Astrocyte (in vitro differentiated cells and primary cell): Measurements from ENCODE around the gene QRFP. TPM values are rescaled to one million over a fixed set of nuclear protein-coding genes. Genes with fewer than 3 reads are reported as not detected.

ENCODE experiments used
- DNase-seq: peaks from one replicate; pipeline ENCODE4 v3.0.0-alpha.2; 2010; ENCODE audit warnings: low read depth
- FAIRE-seq: peaks from 2 replicates; lab custom pipeline; 2011; peaks lifted over from hg19 to GRCh38; lab: Jason Lieb, UNC
- H2AFZ ChIP-seq: 2 replicates; pipeline ENCODE4 v1.6.0; 2012; ENCODE audit warnings: low read depth, low read length, inconsistent platforms
- H3K27ac ChIP-seq: 2 replicates; pipeline ENCODE4 v1.5.1; 2011; ENCODE audit warnings: low read depth, low read length, inconsistent platforms
- H3K27me3 ChIP-seq: 2 replicates; pipeline ENCODE4 v1.6.0; 2011; ENCODE audit warnings: low read length, inconsistent platforms; ENCODE audit not compliant: insufficient read depth
- H3K36me3 ChIP-seq: 2 replicates; pipeline ENCODE4 v1.5.1; 2011; ENCODE audit warnings: low read length, inconsistent platforms; ENCODE audit not compliant: insufficient read depth
- H3K4me1 ChIP-seq: 2 replicates; pipeline ENCODE4 v1.5.1; 2011; ENCODE audit warnings: low read length, inconsistent platforms; ENCODE audit not compliant: insufficient read depth
- H3K4me2 ChIP-seq: 2 replicates; pipeline ENCODE4 v1.6.0; 2012; ENCODE audit warnings: low read length, inconsistent platforms
- H3K4me3 ChIP-seq: 2 replicates; pipeline ENCODE4 v1.5.1; 2011; ENCODE audit warnings: low read depth, mild to moderate bottlenecking, low read length, inconsistent platforms; ENCODE audit not compliant: insufficient read depth
- H3K79me2 ChIP-seq: 2 replicates; pipeline ENCODE4 v1.6.0; 2012; ENCODE audit warnings: mild to moderate bottlenecking, low read length, inconsistent platforms; ENCODE audit not compliant: insufficient read depth
- H3K9ac ChIP-seq: 2 replicates; pipeline ENCODE4 v1.6.0; 2012; ENCODE audit warnings: mild to moderate bottlenecking, low read length, inconsistent platforms
- H3K9me3 ChIP-seq: 2 replicates; pipeline ENCODE4 v1.5.1; 2012; ENCODE audit warnings: low read depth, mild to moderate bottlenecking, low read length, inconsistent platforms; ENCODE audit not compliant: insufficient read depth
- H4K20me1 ChIP-seq: 2 replicates; pipeline ENCODE4 v1.6.0; 2012; ENCODE audit warnings: low read length, inconsistent platforms; ENCODE audit not compliant: insufficient read depth
- H3K27ac Mint-ChIP-seq: one replicate; pipeline ENCODE4 v1.8.0; 2021; ENCODE audit warnings: mild to moderate bottlenecking, mixed read lengths; ENCODE audit not compliant: unreplicated experiment
- H3K27me3 Mint-ChIP-seq: one replicate; pipeline ENCODE4 v1.8.0; 2021; ENCODE audit warnings: low read depth, mixed read lengths; ENCODE audit not compliant: unreplicated experiment
- H3K36me3 Mint-ChIP-seq: one replicate; pipeline ENCODE4 v1.8.0; 2021; ENCODE audit warnings: low read depth, mixed read lengths; ENCODE audit not compliant: unreplicated experiment
- H3K4me1 Mint-ChIP-seq: one replicate; pipeline ENCODE4 v1.8.0; 2021; ENCODE audit warnings: low read depth, mixed read lengths; ENCODE audit not compliant: unreplicated experiment
- H3K4me3 Mint-ChIP-seq: one replicate; pipeline ENCODE4 v1.8.0; 2021; ENCODE audit warnings: mild to moderate bottlenecking, moderate library complexity, mixed read lengths; ENCODE audit not compliant: unreplicated experiment
- H3K9me3 Mint-ChIP-seq: one replicate; pipeline ENCODE4 v1.8.0; 2021; ENCODE audit warnings: mild to moderate bottlenecking, mixed read lengths; ENCODE audit not compliant: unreplicated experiment
- EZH2 ChIP-seq: IDR thresholded peaks from 2 replicates; pipeline ENCODE4 v1.6.1; 2012; ENCODE audit warnings: mild to moderate bottlenecking, low read length, inconsistent platforms; ENCODE audit not compliant: insufficient read depth
- total RNA-seq: library from RNA; stranded (reverse); gene quantifications from 2 replicates; pipeline ENCODE4 v1.2.1, GENCODE V29; 2021
- TF ChIP-seq, protein P1 (sequence below): IDR thresholded peaks from 2 replicates; pipeline ENCODE4 v1.5.1; 2011; ENCODE audit warnings: low read depth, mild to moderate bottlenecking, inconsistent platforms, low read length, moderate library complexity; ENCODE audit not compliant: insufficient read depth

Gene QRFP
- total RNA-seq, 1 donor from 2014 or later, result not detected

- no peaks in the 10 kb centered on the region for H3K36me3 ChIP-seq
- peaks cover 31% of the 10 kb centered on the region for H3K27me3 Mint-ChIP-seq
- no peaks in the 10 kb centered on the region for H3K27me3 ChIP-seq
- H4K20me1 ChIP-seq, result no peaks in the 10 kb centered on the region
- no peak overlapping the region for H2AFZ ChIP-seq
- H3K9me3 Mint-ChIP-seq, result no peaks in the 10 kb centered on the region
- FAIRE-seq, result no peak
- peaks cover 54% of the 10 kb centered on the region for H3K4me1 ChIP-seq
- H3K4me3 ChIP-seq, result no peak overlapping the region
- no peak for TF ChIP-seq EZH2
- TF ChIP-seq, protein P1, sequence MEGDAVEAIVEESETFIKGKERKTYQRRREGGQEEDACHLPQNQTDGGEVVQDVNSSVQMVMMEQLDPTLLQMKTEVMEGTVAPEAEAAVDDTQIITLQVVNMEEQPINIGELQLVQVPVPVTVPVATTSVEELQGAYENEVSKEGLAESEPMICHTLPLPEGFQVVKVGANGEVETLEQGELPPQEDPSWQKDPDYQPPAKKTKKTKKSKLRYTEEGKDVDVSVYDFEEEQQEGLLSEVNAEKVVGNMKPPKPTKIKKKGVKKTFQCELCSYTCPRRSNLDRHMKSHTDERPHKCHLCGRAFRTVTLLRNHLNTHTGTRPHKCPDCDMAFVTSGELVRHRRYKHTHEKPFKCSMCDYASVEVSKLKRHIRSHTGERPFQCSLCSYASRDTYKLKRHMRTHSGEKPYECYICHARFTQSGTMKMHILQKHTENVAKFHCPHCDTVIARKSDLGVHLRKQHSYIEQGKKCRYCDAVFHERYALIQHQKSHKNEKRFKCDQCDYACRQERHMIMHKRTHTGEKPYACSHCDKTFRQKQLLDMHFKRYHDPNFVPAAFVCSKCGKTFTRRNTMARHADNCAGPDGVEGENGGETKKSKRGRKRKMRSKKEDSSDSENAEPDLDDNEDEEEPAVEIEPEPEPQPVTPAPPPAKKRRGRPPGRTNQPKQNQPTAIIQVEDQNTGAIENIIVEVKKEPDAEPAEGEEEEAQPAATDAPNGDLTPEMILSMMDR, result no peak
- H3K4me2 ChIP-seq, result no peak overlapping the region
- H3K27ac Mint-ChIP-seq, result no peak overlapping the region
- no peak for DNase-seq
- H3K4me3 Mint-ChIP-seq, result no peak overlapping the region
- H3K36me3 Mint-ChIP-seq, result no peaks in the 10 kb centered on the region
- no peak overlapping the region for H3K27ac ChIP-seq
- peaks cover 11% of the 10 kb centered on the region for H3K4me1 Mint-ChIP-seq
- no peaks in the 10 kb centered on the region for H3K79me2 ChIP-seq
- H3K9ac ChIP-seq, result no peak overlapping the region
- H3K9me3 ChIP-seq, result no peaks in the 10 kb centered on the region
Observed at GRCh38 chr9:130931508-130932254, 35.1 kb upstream of the QRFP start.

DNA sequence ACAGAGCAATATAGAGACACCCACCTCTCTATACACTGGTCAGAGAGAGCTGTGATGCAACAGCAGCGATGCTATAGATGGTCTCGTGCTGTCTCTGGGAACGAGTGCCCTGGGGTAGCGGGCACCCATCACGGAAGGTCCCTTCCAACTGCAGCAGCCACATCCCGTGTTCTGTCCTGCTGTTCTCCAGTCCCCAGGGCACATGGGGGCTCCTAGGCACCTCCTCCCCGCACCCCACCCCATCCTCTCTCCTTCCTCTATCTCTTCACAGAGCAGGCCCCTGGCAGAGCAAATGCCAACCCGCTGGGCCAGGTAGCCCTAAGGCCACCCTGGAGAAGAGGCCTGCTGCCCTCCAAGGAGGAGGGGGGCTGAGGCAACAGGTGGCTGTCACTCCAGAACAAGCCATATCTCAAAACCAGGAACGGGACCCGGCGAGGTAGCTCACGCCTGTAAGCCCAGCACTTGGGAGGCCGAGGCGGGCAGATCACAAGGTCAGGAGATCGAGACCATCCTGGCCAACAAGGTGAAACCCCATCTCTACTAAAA lies 34.3 kb upstream of the QRFP start:
- no peak overlapping the region for H3K9ac ChIP-seq
- TF ChIP-seq EZH2, result no peak
- TF ChIP-seq, protein P1, result no peak
- no peaks in the 10 kb centered on the region for H3K27me3 ChIP-seq
- no peaks in the 10 kb centered on the region for H3K36me3 ChIP-seq
- H2AFZ ChIP-seq, result no peak overlapping the region
- no peaks in the 10 kb centered on the region for H3K9me3 ChIP-seq
- H3K4me3 ChIP-seq, result no peak overlapping the region
- FAIRE-seq, result no peak
- H3K27me3 Mint-ChIP-seq, result peaks cover 31% of the 10 kb centered on the region
- no peak overlapping the region for H3K4me2 ChIP-seq
- H3K9me3 Mint-ChIP-seq, result no peaks in the 10 kb centered on the region
- H4K20me1 ChIP-seq, result no peaks in the 10 kb centered on the region
- H3K79me2 ChIP-seq, result no peaks in the 10 kb centered on the region
- no peak overlapping the region for H3K27ac ChIP-seq
- H3K4me1 Mint-ChIP-seq, result peaks cover 7% of the 10 kb centered on the region
- peaks cover 46% of the 10 kb centered on the region for H3K4me1 ChIP-seq
- no peaks in the 10 kb centered on the region for H3K36me3 Mint-ChIP-seq
- no peak for DNase-seq
- no peak overlapping the region for H3K4me3 Mint-ChIP-seq
- H3K27ac Mint-ChIP-seq, result no peak overlapping the region
